Adrenal gland (tissue), 5 donors: ENCODE data around the gene NAGPA.

ENCODE experiments used
- CTCF ChIP-seq, 6 experiments: fragments of 450-650 bp in 4 of 6; fragments of 200-600 bp in 2 of 6; sonication (generic) in 1 of 6; IDR thresholded peaks; 1 replicate in 5 of 6; 2 replicates in 1 of 6; pipeline versions ENCODE4 v1.5.1 to v1.8.0; 2016 to 2021; ENCODE audit warnings: antibody characterized with exemption in 6 of 6, mild to moderate bottlenecking in 2 of 6, moderate library complexity in 1 of 6
- POLR2A ChIP-seq, 2 donors: fragments of 450-650 bp; IDR thresholded peaks; one replicate each; pipeline ENCODE4 v1.6.1; 2017; ENCODE audit warnings: antibody characterized with exemption in 2 of 2, mild to moderate bottlenecking in 2 of 2, moderate library complexity in 1 of 2
- donor health status: DM: no; HTN: no; CAD: no.

GRCh38 chr16:4979736-4980660, 53.7 kb downstream of the NAGPA start:
- no peak for TF ChIP-seq CTCF (IDR thresholded peaks at IDR 0.05)
- no peak for TF ChIP-seq POLR2A (IDR thresholded peaks at IDR 0.05)
